Stimulated activated naive CD8-positive, alpha-beta T cell treated with anti-CD3 and anti-CD28 coated beads, Interleukin-15, Interleukin-2, amounts not matched to agents 100 U/mL and 50 U/mL, for 24 hours (primary cell): Measurements from ENCODE around the gene FCHSD2.
"Not testable (repeated sequence)": the region's sequence is repeated elsewhere in the genome, so short reads cannot be mapped to it uniquely, and the experiment has no call there.

Experiments used
- ATAC-seq: fragments of 150-1000 bp; cut with Tn5 transposase; one replicate; pipeline ENCODE4 v1.10.0; 2021
- DNase-seq: peaks from one replicate; pipeline ENCODE4 v3.0.0; 2021

FCHSD2 gene

GRCh38 chr11:72793425-72794367 is 348.4 kb downstream of the FCHSD2 start, which contains the start of gene STARD10:
Gene STARD10 (minus strand): TSS chr11:72794047. CDS start chr11:72781181, 12,866 bp downstream.
- DNase-seq: peak; percentile 96
- ATAC-seq: peak; percentile 95

GRCh38 chr11:72793076-72793424 is 349.1 kb downstream of the FCHSD2 start:
- DNase-seq: no peak
- ATAC-seq: no peak

GRCh38 chr11:72792437-72793021 is 349.6 kb downstream of the FCHSD2 start:
- no peak for DNase-seq

DNA sequence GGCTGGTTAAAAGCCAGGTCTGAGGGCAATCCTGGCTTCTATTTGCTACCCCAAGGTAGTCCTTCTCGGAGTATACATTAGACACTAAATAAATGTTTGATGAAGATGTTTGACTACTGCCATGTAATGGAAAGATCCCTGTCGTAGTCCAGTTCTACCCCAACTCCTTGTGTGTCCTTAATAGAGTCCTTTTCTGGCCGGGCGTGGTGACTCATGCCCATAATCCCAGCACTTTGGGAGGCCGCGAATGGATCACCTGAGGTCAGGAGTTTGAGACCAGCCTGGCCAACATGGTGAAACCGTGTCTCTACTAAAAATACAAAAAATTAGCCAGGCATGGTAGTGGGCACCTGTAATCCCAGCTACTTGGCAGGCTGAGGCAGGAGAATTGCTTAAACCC is 350.9 kb downstream of the FCHSD2 start:
- not testable (repeated sequence) for ATAC-seq, DNase-seq

More at GRCh38 chr11:72792437-72793021, 349.6 kb downstream of the FCHSD2 start:
- no peak for ATAC-seq

DNA sequence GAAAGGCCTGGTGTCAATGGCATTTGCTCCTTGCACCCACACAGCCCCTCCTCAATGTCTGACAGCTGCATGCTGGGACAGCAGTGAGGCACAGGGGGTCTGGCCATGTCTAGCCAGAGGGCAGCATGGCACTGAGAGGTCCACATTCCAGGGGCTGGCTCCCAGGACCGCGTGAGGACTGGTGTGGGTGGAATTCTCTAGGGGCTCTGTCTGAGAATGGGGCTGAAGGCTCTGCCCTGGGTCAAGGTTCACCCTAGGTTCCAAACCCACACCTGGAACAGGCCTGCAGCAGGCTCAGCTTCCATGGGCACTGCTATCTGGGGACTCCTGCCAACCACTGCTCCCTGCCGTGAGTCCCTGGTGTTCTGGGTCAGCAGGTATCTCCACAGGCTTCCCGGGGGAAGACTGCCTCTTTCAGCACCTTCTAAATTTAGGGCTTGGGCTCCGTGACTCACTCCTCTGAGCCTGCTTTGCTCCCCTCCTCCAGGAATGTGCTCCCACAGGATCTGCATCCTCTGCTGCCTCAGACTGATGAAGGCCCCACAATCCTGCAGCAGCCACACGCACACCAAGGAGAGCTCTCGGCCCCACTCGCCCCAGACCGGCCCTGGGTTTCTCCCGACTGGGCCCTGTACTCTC is 352.5 kb downstream of the FCHSD2 start:
- ATAC-seq: no peak
- no peak for DNase-seq

- no peak for ATAC-seq
These were observed 353.9 kb downstream of the FCHSD2 start for GRCh38 chr11:72788241-72788640.

GRCh38 chr11:72787216-72788104 is 354.7 kb downstream of the FCHSD2 start:
- DNase-seq (no peak), ATAC-seq (peak; percentile 13)

More at GRCh38 chr11:72788241-72788640, 353.9 kb downstream of the FCHSD2 start:
- DNase-seq: no peak
